ENCODE results near the gene IFITM5.

DNA sequence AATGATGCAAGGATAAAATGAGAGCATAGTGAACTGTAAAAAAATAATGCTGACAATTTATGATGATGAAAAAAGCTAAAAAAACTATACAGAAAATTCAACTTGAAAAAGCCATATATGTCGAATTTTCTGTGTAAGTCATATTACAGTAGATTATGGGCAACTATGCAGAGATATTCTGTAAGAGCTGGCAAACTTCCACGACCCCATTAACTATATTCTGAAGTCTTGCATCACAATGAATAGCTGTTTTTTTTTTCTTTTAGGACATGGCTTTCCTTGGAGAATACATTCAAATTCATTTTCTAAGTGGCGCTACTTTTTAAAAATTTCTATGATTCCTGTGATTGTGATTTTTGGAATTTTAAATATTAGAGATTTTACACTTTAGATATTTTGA is 44.1 kb downstream of the IFITM5 start:
- TF ChIP-seq POLR2A (IDR thresholded peaks at IDR 0.05) = no peak
- TF ChIP-seq, protein P1, sequence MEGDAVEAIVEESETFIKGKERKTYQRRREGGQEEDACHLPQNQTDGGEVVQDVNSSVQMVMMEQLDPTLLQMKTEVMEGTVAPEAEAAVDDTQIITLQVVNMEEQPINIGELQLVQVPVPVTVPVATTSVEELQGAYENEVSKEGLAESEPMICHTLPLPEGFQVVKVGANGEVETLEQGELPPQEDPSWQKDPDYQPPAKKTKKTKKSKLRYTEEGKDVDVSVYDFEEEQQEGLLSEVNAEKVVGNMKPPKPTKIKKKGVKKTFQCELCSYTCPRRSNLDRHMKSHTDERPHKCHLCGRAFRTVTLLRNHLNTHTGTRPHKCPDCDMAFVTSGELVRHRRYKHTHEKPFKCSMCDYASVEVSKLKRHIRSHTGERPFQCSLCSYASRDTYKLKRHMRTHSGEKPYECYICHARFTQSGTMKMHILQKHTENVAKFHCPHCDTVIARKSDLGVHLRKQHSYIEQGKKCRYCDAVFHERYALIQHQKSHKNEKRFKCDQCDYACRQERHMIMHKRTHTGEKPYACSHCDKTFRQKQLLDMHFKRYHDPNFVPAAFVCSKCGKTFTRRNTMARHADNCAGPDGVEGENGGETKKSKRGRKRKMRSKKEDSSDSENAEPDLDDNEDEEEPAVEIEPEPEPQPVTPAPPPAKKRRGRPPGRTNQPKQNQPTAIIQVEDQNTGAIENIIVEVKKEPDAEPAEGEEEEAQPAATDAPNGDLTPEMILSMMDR (IDR thresholded peaks at IDR 0.05) = no peak
- TF ChIP-seq EP300 (IDR thresholded peaks at IDR 0.05) = no peak
- TF ChIP-seq POLR2AphosphoS5 (IDR thresholded peaks at IDR 0.05) = no peak
